HL-60/S4 treated with phorbol 12-myristate 13-acetate at 8.2 ng/mL for 4 days and 3 days (cell line): ENCODE measurements around the gene RRM2.

ENCODE experiments used
- in situ Hi-C: fragments of 300-500 bp; cut with MboI; formaldehyde crosslinking; loops from 2 replicates; pipeline ENCODE4 v1.15.0; 2022; ENCODE audit warnings: low sequenced_read_pairs

The RRM2 gene

DNA sequence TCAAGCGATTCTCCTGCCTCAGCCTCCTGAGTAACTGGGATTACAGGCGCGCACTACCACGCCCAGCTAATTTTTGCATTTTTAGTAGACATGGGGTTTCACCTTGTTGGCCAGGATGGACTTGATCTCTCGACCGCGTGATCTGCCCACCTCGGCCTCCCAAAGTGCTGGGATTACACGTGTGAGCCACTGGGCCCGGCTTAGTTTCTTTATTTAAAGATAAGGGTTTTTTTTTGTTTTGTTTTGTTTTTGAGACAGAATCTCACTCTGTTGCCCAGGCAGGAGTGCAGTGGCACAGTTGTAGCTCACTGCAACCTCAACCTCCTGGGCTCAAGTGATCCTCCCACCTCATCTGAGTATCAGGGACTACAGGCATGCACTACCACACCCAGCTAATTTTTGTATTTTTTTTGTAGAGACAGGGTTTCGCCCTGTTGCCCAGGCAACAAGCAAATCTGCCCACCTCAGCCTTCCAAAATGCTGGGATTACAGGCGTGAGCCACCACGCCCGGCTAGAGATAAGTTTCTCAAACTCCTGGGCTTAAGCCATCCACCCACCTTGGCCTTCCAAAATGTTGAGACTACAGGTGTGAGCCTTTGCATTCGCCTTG lies 24.6 kb downstream of the RRM2 start:
- in situ Hi-C loops = loop anchor here (25.0 kb wide), 1 partner anchor 265 kb away; no protein-coding TSS in a partner anchor

GRCh38 chr2:10148268-10148667 lies 25.7 kb downstream of the RRM2 start:
- in situ Hi-C loops = loop anchor here (25.0 kb wide), 1 partner anchor 264 kb away; no protein-coding TSS in a partner anchor

DNA sequence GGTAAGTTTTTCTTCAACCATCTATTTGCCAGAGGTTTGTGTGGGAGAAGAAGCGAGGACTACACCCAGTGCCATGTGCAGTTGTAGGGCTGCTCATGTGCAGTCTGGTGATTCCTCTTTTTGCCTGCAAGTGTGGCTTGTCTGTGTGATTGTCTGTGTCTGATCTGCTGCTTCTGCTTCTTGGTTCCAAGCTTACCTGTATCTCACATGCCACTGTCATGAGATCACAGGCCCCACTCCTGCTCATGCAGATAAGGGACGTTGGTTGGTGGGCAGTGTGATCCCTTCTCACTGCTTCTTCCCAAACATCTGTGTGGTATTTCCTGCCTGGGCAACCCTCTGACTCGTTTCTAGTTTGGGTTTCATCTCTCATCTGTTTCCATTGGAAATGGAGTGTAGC lies 27.1 kb downstream of the RRM2 start:
- in situ Hi-C loops = loop anchor here (25.0 kb wide), 1 partner anchor 263 kb away; no protein-coding TSS in a partner anchor

- in situ Hi-C loops = no loop called here
Measured at GRCh38 chr2:10150436-10150835, 27.9 kb downstream of the RRM2 start.

DNA sequence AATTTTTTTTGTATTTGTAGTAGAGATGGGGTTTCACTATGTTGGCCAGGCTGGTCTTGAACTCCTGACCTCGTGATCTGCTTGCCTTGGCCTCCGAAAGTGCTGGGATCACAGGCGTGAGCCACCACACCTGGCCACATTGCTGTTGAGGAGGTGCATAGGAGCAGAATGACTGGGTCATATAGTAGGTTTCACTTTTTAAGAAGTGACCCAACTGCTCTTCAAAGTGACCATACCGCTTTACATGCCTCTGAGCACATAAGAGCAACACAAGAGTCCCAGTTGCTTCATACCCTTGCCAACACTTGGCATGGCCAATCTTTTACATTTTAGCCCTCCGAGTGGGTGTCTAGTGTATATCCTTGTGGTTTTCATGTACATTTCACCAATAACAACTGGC lies 28.9 kb downstream of the RRM2 start:
- in situ Hi-C loops = no loop called here

DNA sequence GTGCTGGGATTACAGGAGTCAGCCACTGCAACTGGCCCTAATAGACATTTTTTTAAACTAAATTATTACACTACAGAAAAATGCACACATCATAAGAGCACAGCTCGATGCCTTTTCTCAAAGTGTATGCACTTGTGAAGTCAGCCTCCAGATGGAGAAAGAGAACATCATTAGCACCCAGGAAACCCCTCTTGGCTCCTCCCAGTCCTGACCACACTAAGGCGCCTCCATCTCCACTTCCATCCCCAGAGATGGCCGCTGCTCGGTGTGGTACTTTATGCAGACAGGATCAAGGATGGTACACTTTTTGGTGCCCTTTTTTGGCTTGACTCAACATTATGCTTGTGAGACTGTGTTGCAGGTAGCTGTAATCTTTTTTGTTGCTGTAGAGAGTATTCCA lies 34.8 kb downstream of the RRM2 start:
- in situ Hi-C loops = no loop called here

DNA sequence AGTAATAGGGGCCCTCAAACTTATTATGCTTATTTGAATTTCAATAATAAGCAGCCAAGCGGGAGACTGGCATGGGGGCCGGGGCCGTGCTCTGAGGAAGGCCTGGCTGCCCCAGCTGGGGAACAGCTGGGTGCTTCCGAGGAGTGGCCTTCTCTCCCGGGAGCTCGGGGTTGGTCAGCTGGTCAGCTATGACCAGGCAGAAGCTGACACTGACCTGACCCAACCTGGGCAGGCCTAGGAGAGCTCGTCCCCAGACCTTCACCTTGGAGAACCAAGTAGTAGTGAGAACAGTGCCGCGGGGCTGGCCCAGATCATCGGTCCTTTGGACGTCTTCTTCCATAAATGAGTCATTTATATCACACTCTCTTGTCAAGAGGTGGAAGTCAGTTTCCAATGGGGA lies 36.1 kb downstream of the RRM2 start:
- in situ Hi-C loops = no loop called here

DNA sequence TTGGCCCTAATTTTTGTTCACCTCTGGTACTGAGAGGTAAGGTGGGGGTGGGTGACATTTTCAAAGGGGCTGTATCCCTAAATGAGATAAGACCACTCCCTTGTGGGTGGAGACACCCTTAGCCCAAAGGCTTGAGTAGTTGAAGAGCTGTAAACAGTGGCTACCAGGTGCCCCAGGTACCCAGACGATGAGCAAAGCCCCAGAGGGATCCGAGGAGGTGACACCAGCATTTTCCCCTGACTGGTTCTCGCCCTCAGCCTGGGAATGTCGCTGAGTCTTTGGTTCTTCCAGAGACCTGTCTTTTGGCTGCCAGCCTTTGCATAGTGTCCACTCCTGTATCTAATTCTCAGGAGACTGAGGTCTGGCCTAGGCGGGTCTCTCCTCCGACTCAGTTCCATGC lies 36.5 kb downstream of the RRM2 start:
- in situ Hi-C loops = no loop called here

GRCh38 chr2:10159581-10160131 lies 37.1 kb downstream of the RRM2 start:
- in situ Hi-C loops = no loop called here

DNA sequence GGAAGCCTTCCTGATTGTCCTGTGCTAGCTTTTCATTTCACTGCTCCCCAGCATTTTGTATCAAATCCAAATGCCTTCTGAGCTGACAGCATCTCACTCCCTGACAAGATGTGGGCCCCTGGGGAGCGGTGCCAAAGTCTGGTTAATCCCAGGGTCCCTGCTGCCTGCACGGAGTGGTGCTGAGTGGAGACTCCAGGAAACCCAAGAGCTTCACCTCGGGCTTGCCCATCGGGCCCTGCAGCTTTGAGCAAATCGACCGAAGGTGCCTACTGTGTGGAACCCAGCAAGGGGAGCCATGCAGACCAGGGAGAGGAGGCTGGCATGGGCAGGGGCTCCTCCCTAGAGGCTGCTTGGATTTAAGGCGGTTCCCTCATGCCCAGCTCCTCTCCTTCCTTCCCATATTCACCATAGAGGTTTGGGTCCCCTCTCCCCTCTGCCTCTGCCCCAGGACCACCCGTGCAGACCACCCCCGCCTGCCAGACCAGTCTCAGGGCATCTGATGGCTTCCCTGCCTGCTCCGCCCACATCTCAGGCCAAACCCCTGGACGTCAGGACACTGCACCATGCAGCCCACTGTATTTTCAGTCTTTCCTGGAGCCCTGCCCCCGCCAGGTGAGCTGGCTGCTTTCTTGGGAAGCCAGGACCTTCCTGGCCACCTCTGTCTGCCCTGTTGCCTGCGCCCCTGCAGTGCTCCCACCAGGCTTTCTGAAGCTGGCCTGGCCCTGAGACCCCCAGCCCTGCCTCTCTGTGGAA lies 37.8 kb downstream of the RRM2 start:
- in situ Hi-C loops = no loop called here

- in situ Hi-C loops = no loop called here
Measured at GRCh38 chr2:10161206-10161931, 38.8 kb downstream of the RRM2 start.

- in situ Hi-C loops = no loop called here
Measured at GRCh38 chr2:10161961-10162441, 39.5 kb downstream of the RRM2 start.

- in situ Hi-C loops = no loop called here
Measured at GRCh38 chr2:10162586-10163497, 40.3 kb downstream of the RRM2 start.

GRCh38 chr2:10163498-10164486 lies 41.3 kb downstream of the RRM2 start:
- in situ Hi-C loops = no loop called here

DNA sequence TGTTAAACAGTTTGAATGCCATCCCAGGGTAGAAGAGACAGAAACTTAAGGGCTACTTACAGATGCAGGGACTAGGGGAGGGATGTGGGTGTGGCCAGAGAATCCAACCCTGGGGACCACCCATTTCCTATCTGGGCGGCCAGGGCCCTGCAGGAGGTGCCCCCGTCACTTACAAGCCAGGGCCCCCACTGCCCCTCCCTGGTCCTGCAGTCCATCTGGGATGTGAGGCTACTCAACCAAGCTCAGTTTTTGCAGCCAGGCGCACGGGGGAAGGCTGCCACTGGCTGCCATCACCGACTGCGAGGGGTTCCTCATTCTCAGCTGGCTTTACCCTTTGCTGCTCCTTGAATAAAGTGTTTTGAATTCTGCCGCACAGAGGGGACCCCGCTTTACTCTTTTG lies 42.1 kb downstream of the RRM2 start:
- in situ Hi-C loops = no loop called here

GRCh38 chr2:10165282-10165681 lies 42.7 kb downstream of the RRM2 start:
- in situ Hi-C loops = no loop called here

DNA sequence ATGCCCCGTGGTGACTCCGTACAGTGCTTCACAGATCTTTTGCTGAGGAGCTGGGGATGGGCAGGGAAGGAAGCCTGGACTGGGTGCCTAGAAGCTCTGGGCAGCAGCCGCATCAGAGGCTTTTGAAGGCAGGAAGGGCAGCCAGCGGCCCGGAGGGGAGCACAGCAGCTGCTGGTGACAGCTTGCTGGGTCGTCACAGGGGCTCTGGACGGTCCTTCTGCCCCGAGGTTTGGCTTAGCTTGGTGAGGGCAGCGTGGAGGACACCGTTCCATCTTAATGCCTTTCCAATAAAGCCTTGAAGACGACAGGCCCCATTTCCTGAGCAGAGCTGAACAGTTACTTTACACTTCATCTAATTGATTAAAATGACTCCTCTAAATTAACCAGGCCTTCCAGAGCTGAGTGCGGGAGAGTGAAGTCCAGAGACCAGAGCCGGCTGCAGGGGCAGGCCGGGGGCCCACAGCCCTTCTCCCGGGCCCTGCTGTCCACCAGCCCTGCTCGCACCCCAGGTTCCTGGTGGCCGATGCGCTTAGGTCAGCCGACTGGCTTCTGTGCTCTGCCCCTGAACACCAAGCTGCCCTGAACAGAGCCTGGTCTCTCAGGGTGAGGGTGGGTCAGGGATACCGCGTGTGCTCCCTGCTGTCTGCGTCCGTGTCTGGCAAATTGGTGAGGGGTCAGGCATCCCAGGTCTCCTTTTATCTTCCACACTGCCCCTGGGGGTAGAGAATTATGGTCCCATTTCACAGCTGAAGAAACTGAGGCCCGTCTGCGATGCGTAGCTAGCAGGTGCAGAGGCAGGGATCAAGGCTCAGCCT lies 43.5 kb downstream of the RRM2 start:
- in situ Hi-C loops = no loop called here

GRCh38 chr2:10166676-10167292 lies 44.2 kb downstream of the RRM2 start:
- in situ Hi-C loops = no loop called here
